Activated T-helper 2 cell treated with anti-CD3 and anti-CD28 coated beads, Interferon-gamma antibody, Interleukin-2, Interleukin-4, amounts not matched to agents 10 μg/mL and 5 μg/mL and 100 μg/mL, durations not matched to agents 14 hours and 24 hours and 36 hours (primary cell): ENCODE measurements around the gene STX16. TPM values are rescaled to one million over a fixed set of nuclear protein-coding genes. Genes with fewer than 3 reads are reported as not detected.
"Not testable (repeated sequence)": the region's sequence is repeated elsewhere in the genome, so short reads cannot be mapped to it uniquely, and the experiment has no call there.

Source experiments
- DNase-seq: peaks from one replicate; pipeline ENCODE4 v3.0.0; 2021; ENCODE audit warnings: low spot score
- H3K27ac Mint-ChIP-seq: one replicate; pipeline ENCODE4 v1.8.0; 2021; ENCODE audit warnings: mixed read lengths
- H3K27me3 Mint-ChIP-seq: one replicate; pipeline ENCODE4 v1.8.0; 2021; ENCODE audit warnings: low read depth, mixed read lengths
- H3K36me3 Mint-ChIP-seq: one replicate; pipeline ENCODE4 v1.8.0; 2021; ENCODE audit warnings: low read depth, mixed read lengths
- H3K4me1 Mint-ChIP-seq: one replicate; pipeline ENCODE4 v1.8.0; 2021; ENCODE audit warnings: low read depth, mixed read lengths
- H3K4me3 Mint-ChIP-seq: one replicate; pipeline ENCODE4 v1.8.0; 2021; ENCODE audit warnings: low read depth, mild to moderate bottlenecking, moderate library complexity, mixed read lengths
- H3K9me3 Mint-ChIP-seq: one replicate; pipeline ENCODE4 v1.8.0; 2021; ENCODE audit warnings: mixed read lengths
- intact Hi-C: fragments of 100-400 bp; cut with micrococcal nuclease; formaldehyde crosslinking; loops from one replicate; pipeline ENCODE4 v1.15.1; 2023
- total RNA-seq: library from RNA; stranded (reverse); gene quantifications from 2 replicates; pipeline ENCODE4 v1.2.3, GENCODE V29; 2022

Gene STX16
- total RNA-seq, 1 donor from 2014 or later, result 103 TPM

GRCh38 chr20:58647162-58647795 is 3.8 kb upstream of the STX16 start:
- Mint-ChIP-seq H3K27me3 (peaks cover under 1% of the 10 kb centered on the region), H3K27ac (no peak overlapping the region), H3K36me3 (peaks cover 13% of the 10 kb centered on the region), H3K9me3 (no peaks in the 10 kb centered on the region), H3K4me1 (peaks cover 10% of the 10 kb centered on the region), H3K4me3 (no peak overlapping the region)
- DNase-seq, result no peak
- intact Hi-C loops, result no loop called here

- Mint-ChIP-seq H3K4me3 (no peak overlapping the region), H3K4me1 (peaks cover 11% of the 10 kb centered on the region), H3K36me3 (peaks cover 18% of the 10 kb centered on the region), H3K27me3 (no peaks in the 10 kb centered on the region), H3K9me3 (no peaks in the 10 kb centered on the region), H3K27ac (no peak overlapping the region)
- intact Hi-C loops, result no loop called here
- DNase-seq, result no peak
These were observed 3.1 kb upstream of the STX16 start for GRCh38 chr20:58647796-58648501.

GRCh38 chr20:58648502-58648825 is 2.6 kb upstream of the STX16 start:
- H3K27ac Mint-ChIP-seq, result peak overlapping the region; percentile 77
- H3K4me1 Mint-ChIP-seq, result peaks cover 15% of the 10 kb centered on the region
- intact Hi-C loops, result not testable (repeated sequence)

GRCh38 chr20:58649288-58650180 is 1.5 kb upstream of the STX16 start:
- Mint-ChIP-seq H3K27ac (peak overlapping the region; percentile 77), H3K9me3 (no peaks in the 10 kb centered on the region), H3K4me3 (peak overlapping the region; percentile 79), H3K36me3 (peaks cover 23% of the 10 kb centered on the region), H3K27me3 (no peaks in the 10 kb centered on the region), H3K4me1 (peaks cover 15% of the 10 kb centered on the region)
- DNase-seq, result peak; percentile 21
- intact Hi-C loops, result loop anchor here (2.0 to 10.0 kb wide), 7 partner anchors 43 to 1255 kb away; partner anchors contain the start of genes GNAS, GNAS-AS1, NELFCD and NPEPL1

More at GRCh38 chr20:58648502-58648825, 2.6 kb upstream of the STX16 start:
- H3K9me3 Mint-ChIP-seq, H3K27me3 Mint-ChIP-seq, DNase-seq: not testable (repeated sequence)
- H3K4me3 Mint-ChIP-seq, result peak overlapping the region; percentile 79
- peaks cover 23% of the 10 kb centered on the region for H3K36me3 Mint-ChIP-seq

- intact Hi-C loops, result loop anchor here (2.0 to 10.0 kb wide), 7 partner anchors 43 to 1255 kb away; partner anchors contain the start of genes GNAS, GNAS-AS1, NELFCD and NPEPL1
- Mint-ChIP-seq H3K27me3 (no peaks in the 10 kb centered on the region), H3K27ac (peak overlapping the region; percentile 98), H3K4me1 (peaks cover 14% of the 10 kb centered on the region), H3K9me3 (no peaks in the 10 kb centered on the region), H3K36me3 (peaks cover 24% of the 10 kb centered on the region), H3K4me3 (peak overlapping the region; percentile 98)
- DNase-seq, result peak; percentile 36
These were observed 805 bp upstream of the STX16 start for GRCh38 chr20:58650181-58650775.

GRCh38 chr20:58651559-58651945 is 469 bp downstream of the STX16 start:
- no peaks in the 10 kb centered on the region for H3K27me3 Mint-ChIP-seq
- peaks cover 35% of the 10 kb centered on the region for H3K36me3 Mint-ChIP-seq
- peak overlapping the region; percentile 98 for H3K4me3 Mint-ChIP-seq
- no peak for DNase-seq
- no peaks in the 10 kb centered on the region for H3K9me3 Mint-ChIP-seq
- peaks cover 23% of the 10 kb centered on the region for H3K4me1 Mint-ChIP-seq
- intact Hi-C loops, result loop anchor here (1.0 to 10.0 kb wide), 9 partner anchors 41 to 1257 kb away; partner anchors contain the start of genes GNAS, GNAS-AS1, NELFCD and NPEPL1
- peak overlapping the region; percentile 98 for H3K27ac Mint-ChIP-seq

- peak overlapping the region; percentile 98 for H3K27ac Mint-ChIP-seq
- DNase-seq, result peak; percentile 65
- H3K4me3 Mint-ChIP-seq, result peak overlapping the region; percentile 98
- H3K9me3 Mint-ChIP-seq, result no peaks in the 10 kb centered on the region
- intact Hi-C loops, result loop anchor here (1.0 to 10.0 kb wide), 11 partner anchors 8 to 1257 kb away; partner anchors contain the start of genes GNAS, GNAS-AS1, NELFCD and NPEPL1
- no peaks in the 10 kb centered on the region for H3K27me3 Mint-ChIP-seq
- peaks cover 39% of the 10 kb centered on the region for H3K36me3 Mint-ChIP-seq
- peaks cover 28% of the 10 kb centered on the region for H3K4me1 Mint-ChIP-seq
These were observed 993 bp downstream of the STX16 start for GRCh38 chr20:58651946-58652605.

- intact Hi-C loops, result loop anchor here (1.0 to 10.0 kb wide), 8 partner anchors 8 to 1258 kb away; partner anchors contain the start of genes GNAS, GNAS-AS1, NELFCD and PRELID3B
- peaks cover 35% of the 10 kb centered on the region for H3K4me1 Mint-ChIP-seq
- no peak for DNase-seq
- peaks cover 39% of the 10 kb centered on the region for H3K36me3 Mint-ChIP-seq
- peak overlapping the region; percentile 98 for H3K27ac Mint-ChIP-seq
- no peaks in the 10 kb centered on the region for H3K9me3 Mint-ChIP-seq
- H3K27me3 Mint-ChIP-seq, result no peaks in the 10 kb centered on the region
- peak overlapping the region; percentile 98 for H3K4me3 Mint-ChIP-seq
These were observed 1.7 kb downstream of the STX16 start for GRCh38 chr20:58652606-58653294.

- Mint-ChIP-seq H3K4me1 (peaks cover 42% of the 10 kb centered on the region), H3K27me3 (no peaks in the 10 kb centered on the region), H3K27ac (no peak overlapping the region), H3K4me3 (no peak overlapping the region), H3K36me3 (peaks cover 42% of the 10 kb centered on the region), H3K9me3 (no peaks in the 10 kb centered on the region)
- no peak for DNase-seq
- intact Hi-C loops, result loop anchor here (5.0 to 10.0 kb wide), 6 partner anchors 170 to 1260 kb away; partner anchors contain the start of genes GNAS, GNAS-AS1, NELFCD and PRELID3B
These were observed 3.3 kb downstream of the STX16 start for GRCh38 chr20:58654337-58654736.

GRCh38 chr20:58655328-58656107 is 4.4 kb downstream of the STX16 start:
- H3K4me1 Mint-ChIP-seq, result peaks cover 53% of the 10 kb centered on the region
- DNase-seq, result no peak
- H3K36me3 Mint-ChIP-seq, result peaks cover 49% of the 10 kb centered on the region
- H3K27ac Mint-ChIP-seq, result peak overlapping the region; percentile 64
- H3K27me3 Mint-ChIP-seq, result no peaks in the 10 kb centered on the region
- H3K4me3 Mint-ChIP-seq, result peak overlapping the region; percentile 65
- H3K9me3 Mint-ChIP-seq, result no peaks in the 10 kb centered on the region
- intact Hi-C loops, result loop anchor here (10.0 kb wide), 4 partner anchors 171 to 1261 kb away; partner anchors contain the start of genes NELFCD, PRELID3B and RBM38
